Calu3 (cell line): Measurements from ENCODE around the gene AMIGO2. TPM values are rescaled to one million over a fixed set of nuclear protein-coding genes. Genes with fewer than 3 reads are reported as not detected.

ENCODE experiments used
- BruUV-seq: library from RNA; stranded (reverse); fragments of 400-500 nt; replicated peaks from 2 replicates; lab custom pipeline; 2021; lab: Mats Ljungman, UMichigan
- CTCF ChIA-PET: fragments of 300-600 bp; sonication (Branson Sonifier 250); formaldehyde crosslinking; loops from one replicate; lab custom pipeline; 2022; ENCODE audit warnings: antibody characterized with exemption; lab: Charles Lee
- DNase-seq: peaks from one replicate; pipeline ENCODE4 v3.0.0; 2022
- H3K27ac Mint-ChIP-seq: one replicate; pipeline ENCODE4 v1.8.0; 2022; ENCODE audit warnings: mixed read lengths; ENCODE audit not compliant: unreplicated experiment
- H3K27me3 Mint-ChIP-seq: one replicate; pipeline ENCODE4 v1.8.0; 2022; ENCODE audit warnings: mixed read lengths; ENCODE audit not compliant: unreplicated experiment
- H3K36me3 Mint-ChIP-seq: one replicate; pipeline ENCODE4 v1.8.0; 2022; ENCODE audit warnings: mild to moderate bottlenecking, moderate library complexity, mixed read lengths; ENCODE audit not compliant: insufficient read depth, unreplicated experiment
- H3K4me1 Mint-ChIP-seq: one replicate; pipeline ENCODE4 v1.8.0; 2022; ENCODE audit warnings: mild to moderate bottlenecking, low read depth, mixed read lengths; ENCODE audit not compliant: unreplicated experiment
- H3K4me3 Mint-ChIP-seq: one replicate; pipeline ENCODE4 v1.8.0; 2022; ENCODE audit warnings: mild to moderate bottlenecking, low read depth, moderate library complexity, mixed read lengths; ENCODE audit not compliant: unreplicated experiment
- H3K9me3 Mint-ChIP-seq: one replicate; pipeline ENCODE4 v1.8.0; 2022; ENCODE audit warnings: low read depth, mixed read lengths; ENCODE audit not compliant: unreplicated experiment
- CTCF ChIP-seq: fragments of 200-600 bp; IDR thresholded peaks from one replicate; pipeline ENCODE4 v1.8.0; 2022; ENCODE audit warnings: antibody characterized with exemption; ENCODE audit not compliant: unreplicated experiment
- intact Hi-C: fragments of 100-400 bp; cut with micrococcal nuclease; formaldehyde crosslinking; loops from one replicate; pipeline ENCODE4 v1.10.0; 2022; ENCODE audit not compliant: unreplicated experiment
- total RNA-seq: library from RNA; stranded (reverse); gene quantifications from 2 replicates; pipeline ENCODE4 v1.2.3, GENCODE V29; 2022

Gene AMIGO2
- total RNA-seq, 1 experiment from 2014 or later = 66.2 TPM

GRCh38 chr12:47034661-47035060 is 45.1 kb downstream of the AMIGO2 start:
- no peak for TF ChIP-seq CTCF
- Mint-ChIP-seq H3K4me1 (peaks cover 51% of the 10 kb centered on the region), H3K27me3 (no peaks in the 10 kb centered on the region), H3K36me3 (peaks cover 16% of the 10 kb centered on the region), H3K9me3 (no peaks in the 10 kb centered on the region), H3K27ac (peak overlapping the region; percentile 98), H3K4me3 (no peak overlapping the region)
- CTCF ChIA-PET = interaction anchor here (0.8 to 1.2 kb wide), 4 partner anchors 9 to 44 kb away, joined by 3 read pairs; no protein-coding TSS in a partner anchor
- intact Hi-C loops = loop anchor here (2.0 to 5.0 kb wide), 2 partner anchors 156 to 653 kb away; no protein-coding TSS in a partner anchor
- DNase-seq = no peak
- no TSS peak for BruUV-seq

GRCh38 chr12:47033789-47034555 is 45.8 kb downstream of the AMIGO2 start:
- BruUV-seq = no TSS peak

GRCh38 chr12:47033081-47033480 is 46.7 kb downstream of the AMIGO2 start:
- CTCF ChIA-PET = interaction anchor here (0.7 to 2.5 kb wide), 11 partner anchors 38 to 625 kb away, joined by 3 to 28 read pairs (median 4); partner anchors contain the start of gene AMIGO2
- DNase-seq = peak; percentile 12
- no TSS peak for BruUV-seq
- H3K9me3 Mint-ChIP-seq = no peaks in the 10 kb centered on the region
- peak overlapping the region; percentile 98 for H3K27ac Mint-ChIP-seq
- no peak for TF ChIP-seq CTCF
- H3K4me1 Mint-ChIP-seq = peaks cover 44% of the 10 kb centered on the region
- intact Hi-C loops = loop anchor here (1.0 to 5.0 kb wide), 4 partner anchors 38 to 654 kb away; no protein-coding TSS in a partner anchor
- H3K36me3 Mint-ChIP-seq = peaks cover 10% of the 10 kb centered on the region
- peak overlapping the region; percentile 44 for H3K4me3 Mint-ChIP-seq
- H3K27me3 Mint-ChIP-seq = no peaks in the 10 kb centered on the region

More at GRCh38 chr12:47033789-47034555, 45.8 kb downstream of the AMIGO2 start:
- DNase-seq = no peak
- Mint-ChIP-seq H3K4me3 (peak overlapping the region; percentile 44), H3K4me1 (peaks cover 44% of the 10 kb centered on the region), H3K9me3 (no peaks in the 10 kb centered on the region), H3K36me3 (peaks cover 16% of the 10 kb centered on the region), H3K27me3 (no peaks in the 10 kb centered on the region), H3K27ac (peak overlapping the region; percentile 98)
- intact Hi-C loops = loop anchor here (1.0 to 5.0 kb wide), 5 partner anchors 37 to 653 kb away; no protein-coding TSS in a partner anchor
- TF ChIP-seq CTCF = no peak
- CTCF ChIA-PET = interaction anchor here (0.6 to 2.5 kb wide), 7 partner anchors 9 to 908 kb away, joined by 3 to 23 read pairs (median 3); no protein-coding TSS in a partner anchor

- TF ChIP-seq CTCF = no peak
- intact Hi-C loops = loop anchor here (1.0 to 5.0 kb wide), 4 partner anchors 38 to 655 kb away; no protein-coding TSS in a partner anchor
- DNase-seq = no peak
- CTCF ChIA-PET = interaction anchor here (0.7 to 2.5 kb wide), 10 partner anchors 38 to 625 kb away, joined by 3 to 28 read pairs (median 4); partner anchors contain the start of gene AMIGO2
- Mint-ChIP-seq H3K36me3 (peaks cover 8% of the 10 kb centered on the region), H3K9me3 (no peaks in the 10 kb centered on the region), H3K27me3 (no peaks in the 10 kb centered on the region), H3K4me1 (peaks cover 44% of the 10 kb centered on the region), H3K4me3 (no peak overlapping the region), H3K27ac (peak overlapping the region; percentile 98)
- BruUV-seq = no TSS peak
Measured at GRCh38 chr12:47032644-47033043, 47.1 kb downstream of the AMIGO2 start.
